AG04450 (cell line): ENCODE results near the gene MTA1. TPM values are rescaled to one million over a fixed set of nuclear protein-coding genes. Genes with fewer than 3 reads are reported as not detected.

Experiments used
- CTCF ChIA-PET: fragments of 300-600, 350-600 bp; formaldehyde crosslinking; extraction: SDS; loops from one replicate; lab custom pipeline; 2022; ENCODE audit warnings: antibody characterized with exemption, inconsistent platforms; lab: Charles Lee
- POLR2A ChIA-PET: fragments of 350-600 bp; formaldehyde crosslinking; extraction: SDS; loops from one replicate; lab custom pipeline; 2021; ENCODE audit warnings: antibody characterized with exemption, inconsistent platforms; lab: Yijun Ruan, JAX
- DNase-seq: peaks from one replicate; pipeline ENCODE4 v3.0.0-alpha.2; 2011; ENCODE audit warnings: low read depth, low spot score
- H3K27ac ChIP-seq: one replicate; pipeline ENCODE4 v1.5.1; 2012; ENCODE audit warnings: low read depth, low read length, control low read depth
- H3K27me3 ChIP-seq: one replicate; pipeline ENCODE4 v1.6.0; 2012; ENCODE audit warnings: low read length; ENCODE audit not compliant: control insufficient read depth, insufficient read depth
- H3K4me3 ChIP-seq: 2 replicates; pipeline ENCODE4 v1.5.1; 2011; ENCODE audit warnings: mild to moderate bottlenecking, low read depth, low read length, control low read depth
- H3K9me3 ChIP-seq: 2 replicates; pipeline ENCODE4 v1.5.1; 2012; ENCODE audit warnings: low read length; ENCODE audit not compliant: control insufficient read depth, insufficient read depth
- CTCF ChIP-seq: IDR thresholded peaks from 2 replicates; pipeline ENCODE4 v1.5.1; 2011; ENCODE audit warnings: low read depth, low read length, control low read depth, inconsistent platforms
- polyA plus RNA-seq: library from polyadenylated mRNA; depleted of rRNA; stranded (reverse); fragments of >200 nt; gene quantifications from 2 replicates; pipeline ENCODE4 v1.2.3, GENCODE V29; 2011; rRNA removed

MTA1 gene
- polyA plus RNA-seq, 1 experiment, result 36.0 TPM

GRCh38 chr14:105508069-105508468 is 88.4 kb downstream of the MTA1 start:
- no peak for DNase-seq
- ChIA-PET POLR2A (no interaction called here), CTCF (no interaction called here)
- Histone ChIP-seq H3K9me3 (no peaks in the 10 kb centered on the region), H3K4me3 (no peak overlapping the region), H3K27ac (no peak overlapping the region), H3K27me3 (peaks cover 7% of the 10 kb centered on the region)
- no peak for TF ChIP-seq CTCF

GRCh38 chr14:105508601-105509000 is 89.0 kb downstream of the MTA1 start:
- peaks cover 7% of the 10 kb centered on the region for H3K27me3 ChIP-seq
- H3K9me3 ChIP-seq, result no peaks in the 10 kb centered on the region
- no peak for TF ChIP-seq CTCF
- POLR2A ChIA-PET, result no interaction called here
- no peak overlapping the region for H3K4me3 ChIP-seq
- no peak overlapping the region for H3K27ac ChIP-seq
- DNase-seq, result no peak
- CTCF ChIA-PET, result no interaction called here

GRCh38 chr14:105517096-105517495 is 97.5 kb downstream of the MTA1 start:
- DNase-seq, result no peak
- TF ChIP-seq CTCF, result no peak
- CTCF ChIA-PET, result interaction anchor here (0.5 to 2.0 kb wide), 3 partner anchors 11 to 16 kb away, joined by 3 to 6 read pairs (median 6); no protein-coding TSS in a partner anchor
- H3K27ac ChIP-seq, result no peak overlapping the region
- H3K4me3 ChIP-seq, result no peak overlapping the region
- peaks cover 5% of the 10 kb centered on the region for H3K27me3 ChIP-seq
- POLR2A ChIA-PET, result no interaction called here
- no peaks in the 10 kb centered on the region for H3K9me3 ChIP-seq

- ChIA-PET CTCF (no interaction called here), POLR2A (interaction anchor here (0.7 kb wide), 1 partner anchor 249 kb away, joined by 4 read pairs; no protein-coding TSS in a partner anchor)
- peaks cover 7% of the 10 kb centered on the region for H3K27me3 ChIP-seq
- no peak overlapping the region for H3K4me3 ChIP-seq
- H3K9me3 ChIP-seq, result no peaks in the 10 kb centered on the region
- no peak for TF ChIP-seq CTCF
- no peak for DNase-seq
- no peak overlapping the region for H3K27ac ChIP-seq
Observed at GRCh38 chr14:105519946-105520698, 100.5 kb downstream of the MTA1 start.

Other genes with a start within 250 kb of the MTA1 start
- 7.2 and 11.0 TPM in 2 replicates for gene NUDT14, start 238.5 kb upstream of the MTA1 start, polyA plus RNA-seq
- 27.3 and 32.0 TPM in 2 replicates for gene BTBD6, start 171.3 kb upstream of the MTA1 start, polyA plus RNA-seq
- 6.3 and 8.1 TPM in 2 replicates for gene BRF1, start 118.8 kb upstream of the MTA1 start, polyA plus RNA-seq
- gene PACS2, start 105.1 kb upstream of the MTA1 start, polyA plus RNA-seq, result 13.0 and 16.1 TPM in 2 replicates
- 0.05 and 0.14 TPM in 2 replicates for gene TEX22, start 21.3 kb upstream of the MTA1 start, polyA plus RNA-seq
- gene CRIP2, start 55.0 kb downstream of the MTA1 start, polyA plus RNA-seq, result 28.2 and 43.8 TPM in 2 replicates
- gene CRIP1, start 67.1 kb downstream of the MTA1 start, polyA plus RNA-seq, result 0.74 and 0.86 TPM in 2 replicates
- 1.7 and 1.9 TPM in 2 replicates for gene TEDC1, start 71.4 kb downstream of the MTA1 start, polyA plus RNA-seq
- gene TMEM121, start 106.8 kb downstream of the MTA1 start, polyA plus RNA-seq, result 1.5 and 2.0 TPM in 2 replicates